ENCODE data around the gene PRKCZ. TPM values are rescaled to one million over a fixed set of nuclear protein-coding genes. Genes with fewer than 3 reads are reported as not detected.

PRKCZ gene
- total RNA-seq, 1 donor from 2014 or later: 4.2 TPM

GRCh38 chr1:2159124-2159523, 108.9 kb downstream of the PRKCZ start:
- Histone ChIP-seq H3K36me3 (ENCODE audit: control insufficient read depth in 3 of 3, insufficient read depth in 3 of 3, low read length in 3 of 3) (no peaks in the 10 kb centered on the region), H3K27ac (ENCODE audit: low read depth, low read length) (no peak overlapping the region), H3K9ac (ENCODE audit: low read depth in 1 of 3, low read length in 3 of 3) (no peak overlapping the region), H3K27me3 (ENCODE audit: control insufficient read depth in 3 of 3, insufficient read depth in 3 of 3, low read length in 3 of 3) (peaks cover 2 to 13% (median 6%) of the 10 kb centered on the region in 3 donors), H3K4me3 (ENCODE audit: low read length in 3 of 3) (no peak overlapping the region), H3K4me1 (ENCODE audit: control insufficient read depth in 3 of 3, insufficient read depth in 3 of 3, low read length in 3 of 3) (peaks cover 0 to 6% (median 2%) of the 10 kb centered on the region in 3 donors), H3K9me3 (ENCODE audit: control insufficient read depth in 3 of 3, low read length in 3 of 3) (no peaks in the 10 kb centered on the region)

- no peak overlapping the region for H3K9ac ChIP-seq (ENCODE audit: low read depth in 1 of 3, low read length in 3 of 3)
- H3K9me3 ChIP-seq (ENCODE audit: control insufficient read depth in 3 of 3, low read length in 3 of 3): no peaks in the 10 kb centered on the region
- peaks cover 0 to 4% (median 1%) of the 10 kb centered on the region in 3 donors for H3K4me1 ChIP-seq (ENCODE audit: control insufficient read depth in 3 of 3, insufficient read depth in 3 of 3, low read length in 3 of 3)
- H3K4me3 ChIP-seq (ENCODE audit: low read length in 3 of 3): no peak overlapping the region
- H3K27me3 ChIP-seq (ENCODE audit: control insufficient read depth in 3 of 3, insufficient read depth in 3 of 3, low read length in 3 of 3): peaks cover 0 to 6% (median 0%) of the 10 kb centered on the region in 3 donors
- H3K27ac ChIP-seq (ENCODE audit: low read depth, low read length): no peak overlapping the region
- no peaks in the 10 kb centered on the region for H3K36me3 ChIP-seq (ENCODE audit: control insufficient read depth in 3 of 3, insufficient read depth in 3 of 3, low read length in 3 of 3)
Observed at GRCh38 chr1:2160451-2161300, 110.5 kb downstream of the PRKCZ start.

DNA sequence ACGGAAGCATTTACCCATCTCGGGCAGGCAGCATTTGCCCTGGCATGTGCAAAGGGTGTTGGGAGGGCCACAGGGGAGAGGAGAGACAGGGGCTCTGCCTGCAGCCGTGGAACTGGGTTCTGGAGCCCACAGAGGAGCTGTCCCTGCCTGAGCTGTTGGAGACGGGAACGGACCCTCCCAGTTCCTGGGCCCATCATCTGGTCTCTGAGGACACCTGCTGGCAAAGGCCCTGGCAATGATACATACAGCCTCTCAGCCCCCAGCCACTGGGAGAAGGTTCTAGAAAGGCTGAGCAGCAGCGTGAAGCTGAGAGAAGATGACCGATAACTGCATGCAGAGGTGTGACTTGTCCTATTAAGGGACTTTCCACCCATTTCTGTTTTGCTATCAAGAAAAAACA, 113.0 kb downstream of the PRKCZ start:
- H3K9me3 ChIP-seq (ENCODE audit: control insufficient read depth in 3 of 3, low read length in 3 of 3): no peaks in the 10 kb centered on the region
- no peak overlapping the region for H3K4me3 ChIP-seq (ENCODE audit: low read length in 3 of 3)
- H3K9ac ChIP-seq (ENCODE audit: low read depth in 1 of 3, low read length in 3 of 3): no peak overlapping the region

GRCh38 chr1:2165646-2166045, 115.4 kb downstream of the PRKCZ start:
- Histone ChIP-seq H3K27me3 (ENCODE audit: control insufficient read depth in 3 of 3, insufficient read depth in 3 of 3, low read length in 3 of 3) (peaks cover 6 to 18% (median 10%) of the 10 kb centered on the region in 3 donors), H3K4me3 (ENCODE audit: low read length in 3 of 3) (no peak overlapping the region), H3K27ac (ENCODE audit: low read depth, low read length) (no peak overlapping the region), H3K4me1 (ENCODE audit: control insufficient read depth in 3 of 3, insufficient read depth in 3 of 3, low read length in 3 of 3) (no peaks in the 10 kb centered on the region), H3K9ac (ENCODE audit: low read depth in 1 of 3, low read length in 3 of 3) (no peak overlapping the region), H3K9me3 (ENCODE audit: control insufficient read depth in 3 of 3, low read length in 3 of 3) (no peaks in the 10 kb centered on the region), H3K36me3 (ENCODE audit: control insufficient read depth in 3 of 3, insufficient read depth in 3 of 3, low read length in 3 of 3) (no peaks in the 10 kb centered on the region)

More for the DNA sequence above, 113.0 kb downstream of the PRKCZ start:
- Histone ChIP-seq H3K27ac (ENCODE audit: low read depth, low read length) (no peak overlapping the region), H3K27me3 (ENCODE audit: control insufficient read depth in 3 of 3, insufficient read depth in 3 of 3, low read length in 3 of 3) (peaks cover 0 to 14% (median 4%) of the 10 kb centered on the region in 3 donors), H3K4me1 (ENCODE audit: control insufficient read depth in 3 of 3, insufficient read depth in 3 of 3, low read length in 3 of 3) (no peaks in the 10 kb centered on the region), H3K36me3 (ENCODE audit: control insufficient read depth in 3 of 3, insufficient read depth in 3 of 3, low read length in 3 of 3) (no peaks in the 10 kb centered on the region)

DNA sequence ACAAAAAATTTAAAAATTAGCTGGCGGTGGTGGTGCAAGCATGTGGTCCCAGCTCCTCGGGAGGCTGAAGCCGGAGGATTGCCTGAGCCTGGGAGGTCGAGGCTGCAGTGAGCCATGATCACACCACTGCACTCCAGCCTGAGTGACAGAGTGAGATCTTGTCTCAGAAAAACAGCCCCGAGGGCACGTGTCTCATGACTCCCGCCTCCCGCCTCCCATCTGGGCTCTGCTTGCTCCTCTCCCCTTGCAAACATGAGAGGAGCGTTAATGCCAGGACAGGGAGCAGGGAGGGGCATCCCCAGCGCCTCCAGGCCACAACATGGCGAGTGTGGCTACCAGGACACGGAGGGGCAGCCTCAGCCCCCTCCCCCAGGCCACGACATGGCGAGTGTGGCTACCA, 116.0 kb downstream of the PRKCZ start:
- H3K4me1 ChIP-seq (ENCODE audit: control insufficient read depth in 3 of 3, insufficient read depth in 3 of 3, low read length in 3 of 3): no peaks in the 10 kb centered on the region
- H3K4me3 ChIP-seq (ENCODE audit: low read length in 3 of 3): no peak overlapping the region
- no peak overlapping the region for H3K9ac ChIP-seq (ENCODE audit: low read depth in 1 of 3, low read length in 3 of 3)
- H3K9me3 ChIP-seq (ENCODE audit: control insufficient read depth in 3 of 3, low read length in 3 of 3): no peaks in the 10 kb centered on the region
- peaks cover 6 to 18% (median 10%) of the 10 kb centered on the region in 3 donors for H3K27me3 ChIP-seq (ENCODE audit: control insufficient read depth in 3 of 3, insufficient read depth in 3 of 3, low read length in 3 of 3)
- H3K27ac ChIP-seq (ENCODE audit: low read depth, low read length): no peak overlapping the region
- no peaks in the 10 kb centered on the region for H3K36me3 ChIP-seq (ENCODE audit: control insufficient read depth in 3 of 3, insufficient read depth in 3 of 3, low read length in 3 of 3)

- Histone ChIP-seq H3K27me3 (ENCODE audit: control insufficient read depth in 3 of 3, insufficient read depth in 3 of 3, low read length in 3 of 3) (peaks cover 6 to 18% (median 10%) of the 10 kb centered on the region in 3 donors), H3K4me3 (ENCODE audit: low read length in 3 of 3) (no peak overlapping the region), H3K9me3 (ENCODE audit: control insufficient read depth in 3 of 3, low read length in 3 of 3) (no peaks in the 10 kb centered on the region), H3K36me3 (ENCODE audit: control insufficient read depth in 3 of 3, insufficient read depth in 3 of 3, low read length in 3 of 3) (no peaks in the 10 kb centered on the region), H3K4me1 (ENCODE audit: control insufficient read depth in 3 of 3, insufficient read depth in 3 of 3, low read length in 3 of 3) (no peaks in the 10 kb centered on the region), H3K27ac (ENCODE audit: low read depth, low read length) (no peak overlapping the region), H3K9ac (ENCODE audit: low read depth in 1 of 3, low read length in 3 of 3) (no peak overlapping the region)
Observed at GRCh38 chr1:2166695-2167094, 116.5 kb downstream of the PRKCZ start.

DNA sequence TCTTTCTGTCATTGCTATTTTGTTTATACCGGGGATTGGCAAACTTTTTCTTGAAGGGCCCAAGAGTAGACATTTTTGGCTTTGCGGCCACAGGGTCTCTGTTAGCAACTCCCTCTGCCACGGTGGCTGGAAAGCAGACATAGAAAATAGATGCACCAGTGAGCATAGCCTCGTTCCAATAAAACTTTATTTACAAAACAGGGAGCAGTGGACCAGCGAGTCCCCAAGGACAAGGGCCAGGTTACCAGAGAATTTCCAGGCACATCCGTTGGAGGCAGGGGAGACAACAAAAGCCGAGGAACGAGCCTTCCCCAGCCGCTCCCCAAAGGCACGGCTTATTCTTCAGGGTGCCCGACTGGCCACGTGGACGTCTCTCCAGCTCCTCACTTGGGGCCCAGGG, 117.9 kb downstream of the PRKCZ start:
- Histone ChIP-seq H3K36me3 (ENCODE audit: control insufficient read depth in 3 of 3, insufficient read depth in 3 of 3, low read length in 3 of 3) (no peaks in the 10 kb centered on the region), H3K9ac (ENCODE audit: low read depth in 1 of 3, low read length in 3 of 3) (no peak overlapping the region), H3K4me1 (ENCODE audit: control insufficient read depth in 3 of 3, insufficient read depth in 3 of 3, low read length in 3 of 3) (no peaks in the 10 kb centered on the region), H3K27ac (ENCODE audit: low read depth, low read length) (no peak overlapping the region), H3K4me3 (ENCODE audit: low read length in 3 of 3) (no peak overlapping the region), H3K27me3 (ENCODE audit: control insufficient read depth in 3 of 3, insufficient read depth in 3 of 3, low read length in 3 of 3) (peaks cover 10 to 21% (median 16%) of the 10 kb centered on the region in 3 donors), H3K9me3 (ENCODE audit: control insufficient read depth in 3 of 3, low read length in 3 of 3) (no peaks in the 10 kb centered on the region)

DNA sequence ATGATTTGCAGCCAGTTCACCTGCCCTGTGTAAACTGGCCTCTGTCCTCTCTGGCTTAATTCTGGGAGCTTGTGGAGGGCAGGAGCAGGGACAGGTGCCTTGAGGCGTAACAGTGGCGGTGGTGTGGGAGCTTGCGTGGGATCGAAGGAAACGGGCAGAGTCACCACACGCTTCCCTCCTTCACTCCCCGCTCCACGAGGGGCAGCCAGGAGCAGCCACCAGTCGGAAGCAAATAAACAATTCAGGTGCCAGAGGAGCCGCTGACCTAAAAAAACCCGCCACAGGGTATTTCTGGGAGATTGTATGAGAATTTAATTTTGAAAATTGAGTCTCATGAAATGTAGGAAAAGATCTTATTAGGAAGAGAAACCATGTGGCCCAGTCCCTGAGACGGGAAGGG, 118.3 kb downstream of the PRKCZ start:
- Histone ChIP-seq H3K27me3 (ENCODE audit: control insufficient read depth in 3 of 3, insufficient read depth in 3 of 3, low read length in 3 of 3) (peaks cover 10 to 24% (median 14%) of the 10 kb centered on the region in 3 donors), H3K9me3 (ENCODE audit: control insufficient read depth in 3 of 3, low read length in 3 of 3) (no peaks in the 10 kb centered on the region), H3K9ac (ENCODE audit: low read depth in 1 of 3, low read length in 3 of 3) (no peak overlapping the region), H3K4me1 (ENCODE audit: control insufficient read depth in 3 of 3, insufficient read depth in 3 of 3, low read length in 3 of 3) (no peaks in the 10 kb centered on the region), H3K4me3 (ENCODE audit: low read length in 3 of 3) (no peak overlapping the region), H3K36me3 (ENCODE audit: control insufficient read depth in 3 of 3, insufficient read depth in 3 of 3, low read length in 3 of 3) (no peaks in the 10 kb centered on the region), H3K27ac (ENCODE audit: low read depth, low read length) (no peak overlapping the region)

GRCh38 chr1:2169200-2169836, 119.1 kb downstream of the PRKCZ start:
- Histone ChIP-seq H3K36me3 (ENCODE audit: control insufficient read depth in 3 of 3, insufficient read depth in 3 of 3, low read length in 3 of 3) (no peaks in the 10 kb centered on the region), H3K4me1 (ENCODE audit: control insufficient read depth in 3 of 3, insufficient read depth in 3 of 3, low read length in 3 of 3) (peaks cover 0 to 3% (median under 1%) of the 10 kb centered on the region in 3 donors), H3K9me3 (ENCODE audit: control insufficient read depth in 3 of 3, low read length in 3 of 3) (no peaks in the 10 kb centered on the region), H3K9ac (ENCODE audit: low read depth in 1 of 3, low read length in 3 of 3) (no peak overlapping the region), H3K27ac (ENCODE audit: low read depth, low read length) (no peak overlapping the region), H3K27me3 (ENCODE audit: control insufficient read depth in 3 of 3, insufficient read depth in 3 of 3, low read length in 3 of 3) (peaks cover 10 to 30% (median 20%) of the 10 kb centered on the region in 3 donors), H3K4me3 (ENCODE audit: low read length in 3 of 3) (no peak overlapping the region)

DNA sequence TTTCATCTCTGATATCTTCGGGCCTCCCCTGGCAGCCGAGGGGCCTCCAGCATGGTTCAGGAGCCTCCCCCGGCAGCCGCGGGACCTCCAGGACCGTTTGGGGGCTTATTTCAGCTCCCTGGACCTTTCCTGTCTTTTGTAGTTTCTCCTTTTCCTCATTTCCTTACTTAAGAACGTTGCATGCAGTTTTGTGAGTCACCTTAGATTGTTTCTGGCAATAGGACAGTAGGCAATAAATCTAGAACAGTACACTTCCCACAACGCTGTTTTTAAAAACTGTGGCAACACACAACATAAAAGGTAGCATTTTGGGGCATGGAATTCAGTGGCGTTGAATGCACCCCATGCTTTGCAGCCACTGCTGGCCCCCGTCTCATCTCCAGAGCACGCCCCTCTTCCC, 120.0 kb downstream of the PRKCZ start:
- Histone ChIP-seq H3K4me1 (ENCODE audit: control insufficient read depth in 3 of 3, insufficient read depth in 3 of 3, low read length in 3 of 3) (peaks cover 7 to 8% (median 8%) of the 10 kb centered on the region in 3 donors), H3K9me3 (ENCODE audit: control insufficient read depth in 3 of 3, low read length in 3 of 3) (no peaks in the 10 kb centered on the region), H3K9ac (ENCODE audit: low read depth in 1 of 3, low read length in 3 of 3) (no peak overlapping the region), H3K27me3 (ENCODE audit: control insufficient read depth in 3 of 3, insufficient read depth in 3 of 3, low read length in 3 of 3) (peaks cover 10 to 35% (median 20%) of the 10 kb centered on the region in 3 donors), H3K4me3 (ENCODE audit: low read length in 3 of 3) (no peak overlapping the region), H3K36me3 (ENCODE audit: control insufficient read depth in 3 of 3, insufficient read depth in 3 of 3, low read length in 3 of 3) (no peaks in the 10 kb centered on the region), H3K27ac (ENCODE audit: low read depth, low read length) (no peak overlapping the region)

Data from skeletal muscle tissue (tissue), 4 donors.